GM19372 (cell line): ENCODE measurements around the gene TMEM87B.
"Not testable (repeated sequence)": the region's sequence is repeated elsewhere in the genome, so short reads cannot be mapped to it uniquely, and the experiment has no call there.

ENCODE experiments used
- ATAC-seq: cut with Tn5 transposase; IDR thresholded peaks from one replicate; pipeline ENCODE4 v1.9.1; 2021; ENCODE audit warnings: mild to moderate bottlenecking, low read depth, moderate library complexity; ENCODE audit not compliant: unreplicated experiment

Gene TMEM87B

DNA sequence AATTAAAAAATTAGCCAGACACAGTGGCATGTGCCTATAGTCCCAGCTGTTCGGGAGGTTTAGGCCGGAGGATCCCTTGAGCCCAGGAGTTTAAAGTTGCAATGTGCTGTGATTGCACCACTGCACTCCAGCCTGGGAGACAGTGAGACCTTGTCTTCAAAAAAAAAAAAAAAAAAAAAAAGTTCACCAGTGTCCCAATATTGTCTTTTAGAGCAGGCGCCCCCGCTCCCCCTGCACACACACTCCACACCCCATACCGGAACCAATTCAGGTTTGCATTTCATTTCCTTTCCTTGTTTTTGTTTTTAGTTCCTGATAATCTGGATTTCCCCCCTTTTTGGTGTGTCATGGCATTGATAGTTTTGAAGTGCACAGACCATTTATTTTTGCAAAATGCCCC, 10.4 kb downstream of the TMEM87B start:
- ATAC-seq = no peak

DNA sequence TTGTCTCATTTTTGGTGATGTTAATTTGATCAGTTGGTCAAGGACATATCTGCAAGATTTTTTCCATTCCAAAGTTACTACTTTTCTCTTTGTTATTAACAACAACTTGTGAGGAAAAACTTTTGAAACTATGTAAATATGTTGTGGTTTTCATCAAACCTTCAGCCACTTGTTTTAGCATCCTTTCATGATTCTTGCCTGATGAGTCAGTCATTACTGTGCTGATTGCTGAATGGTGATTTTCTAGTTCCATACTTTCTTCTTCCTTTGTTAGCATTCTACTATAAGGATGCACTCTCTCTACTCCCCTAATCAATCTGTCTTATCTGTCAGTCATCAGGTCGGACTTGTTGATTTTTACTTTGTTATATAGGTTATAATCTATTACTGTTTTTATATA, 10.9 kb downstream of the TMEM87B start:
- no peak for ATAC-seq

DNA sequence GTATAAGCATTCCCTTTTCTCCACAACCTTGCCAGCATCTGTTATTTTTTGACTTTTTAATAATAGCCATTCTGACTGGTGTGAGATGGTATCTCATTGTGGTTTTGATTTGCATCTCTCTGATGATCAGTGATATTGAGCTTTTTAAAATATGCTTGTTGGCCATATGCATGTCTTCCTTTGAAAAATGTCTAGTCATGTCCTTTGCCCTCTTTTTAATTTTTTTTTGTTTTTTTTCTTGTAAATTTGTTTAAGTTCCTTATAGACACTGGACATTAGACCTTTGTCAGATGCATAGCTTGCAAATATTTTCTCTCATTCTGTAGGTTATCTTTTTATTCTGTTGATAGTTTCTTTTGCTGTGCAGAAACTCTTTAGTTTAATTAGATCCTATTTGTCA, 14.7 kb downstream of the TMEM87B start:
- not testable (repeated sequence) for ATAC-seq

DNA sequence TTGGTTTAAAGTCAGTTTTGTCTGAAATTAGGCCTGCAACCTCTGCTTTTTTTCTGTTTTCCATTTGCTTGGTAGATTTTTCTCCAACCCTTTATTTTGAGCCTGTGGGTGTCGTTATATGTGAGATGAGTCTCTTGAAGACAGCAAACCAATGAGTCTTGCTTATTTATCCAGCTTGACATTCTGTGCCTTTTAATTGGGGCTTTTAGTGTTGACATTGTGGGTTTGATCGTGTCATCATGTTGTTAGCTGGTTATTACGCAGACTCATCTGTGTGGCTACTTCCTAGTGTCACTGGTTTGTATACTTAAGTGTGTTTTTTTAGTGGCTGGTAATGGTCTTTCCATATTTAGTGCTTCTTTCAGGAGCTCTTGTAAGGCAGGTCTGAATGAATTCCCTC, 18.8 kb downstream of the TMEM87B start:
- no peak for ATAC-seq

DNA sequence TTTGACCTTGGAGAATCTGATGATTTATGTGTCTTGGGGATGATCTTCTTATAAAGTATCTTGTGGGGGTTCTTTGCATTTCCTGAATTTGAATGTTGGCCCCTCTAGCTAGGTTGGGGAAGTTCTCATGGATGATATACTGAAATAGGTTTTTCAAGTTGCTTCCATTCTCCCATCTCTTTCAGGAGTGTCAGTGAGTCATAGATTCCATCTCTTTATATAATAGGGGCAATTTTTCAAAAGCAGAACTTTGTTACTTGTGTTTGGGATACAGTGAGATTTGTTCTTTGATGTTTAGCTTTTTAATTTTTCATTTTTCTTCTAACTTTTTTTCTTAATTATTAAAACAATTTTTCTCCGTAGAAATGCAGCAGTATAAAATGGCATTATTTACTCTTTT, 19.4 kb downstream of the TMEM87B start:
- ATAC-seq = no peak

DNA sequence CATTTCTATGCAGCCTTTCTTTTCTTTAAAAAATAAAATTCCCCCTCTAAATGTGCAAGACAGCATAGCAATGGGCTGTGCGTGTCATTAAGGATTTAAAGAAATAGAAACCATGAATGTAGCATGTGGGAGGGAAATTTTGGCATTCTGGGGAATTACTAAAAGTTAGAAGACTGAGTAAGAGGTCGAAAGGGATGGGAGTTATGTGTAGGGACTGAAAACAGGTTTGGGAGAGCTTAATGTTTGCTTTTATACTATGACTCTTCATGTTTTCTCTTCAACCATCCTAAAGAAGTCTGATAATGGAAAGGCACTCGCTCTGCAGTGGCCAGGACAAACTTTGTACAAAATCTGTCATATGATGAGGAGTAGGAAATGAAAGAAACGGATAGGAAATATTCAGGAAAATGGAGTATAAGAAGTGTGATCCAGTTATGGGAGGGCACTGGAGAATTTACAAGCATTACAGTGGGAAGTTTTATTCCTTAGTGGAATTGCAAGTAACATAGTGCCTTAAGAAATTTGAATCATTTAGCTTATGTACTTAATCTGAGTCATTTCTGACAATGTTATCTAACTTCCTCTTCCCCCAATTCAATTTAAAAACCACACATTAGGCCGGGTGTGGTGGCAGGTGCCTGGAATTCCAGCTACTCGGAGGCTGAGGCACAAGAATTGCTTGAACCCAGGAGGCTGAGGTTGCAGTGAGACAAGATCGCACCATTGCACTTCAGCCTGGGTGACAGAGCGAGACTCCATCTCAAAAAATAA, 20.6 kb downstream of the TMEM87B start:
- no peak for ATAC-seq

DNA sequence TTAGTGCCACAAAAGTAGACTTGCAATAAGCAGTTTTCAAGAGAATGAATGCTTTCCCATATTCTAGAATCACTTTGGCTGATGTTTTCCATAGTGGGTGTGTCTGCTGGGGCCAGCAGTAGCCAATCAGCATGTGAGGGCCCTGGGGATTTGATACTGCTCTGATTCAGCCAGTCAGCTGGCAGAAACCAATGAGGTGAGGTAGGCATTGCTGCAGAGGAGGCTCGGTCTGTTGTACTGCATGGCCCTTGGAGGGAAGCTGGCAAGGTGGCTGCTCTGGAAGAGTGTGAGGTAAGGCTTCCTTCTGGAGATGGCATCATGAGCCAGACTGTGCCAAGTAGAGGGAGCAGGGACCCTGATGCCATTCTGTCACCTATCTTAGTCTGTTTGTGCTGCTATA, 22.7 kb downstream of the TMEM87B start:
- ATAC-seq = no peak

DNA sequence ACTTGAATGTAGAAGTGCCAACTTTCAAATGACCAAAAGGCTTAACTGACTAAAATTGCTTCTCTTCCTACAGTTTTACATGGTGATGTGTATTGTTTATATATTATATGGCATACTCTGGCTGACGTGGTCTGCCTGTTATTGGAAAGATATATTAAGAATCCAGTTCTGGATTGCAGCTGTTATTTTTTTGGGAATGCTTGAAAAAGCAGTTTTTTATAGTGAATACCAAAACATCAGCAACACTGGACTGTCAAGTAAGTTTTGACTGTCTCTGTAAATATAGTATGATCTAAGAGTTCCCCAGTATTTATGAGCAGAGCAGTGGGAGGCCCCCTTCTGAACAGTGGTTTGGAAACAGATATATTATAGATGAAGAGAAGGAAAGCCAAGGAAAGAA, 26.2 kb downstream of the TMEM87B start:
- no peak for ATAC-seq

DNA sequence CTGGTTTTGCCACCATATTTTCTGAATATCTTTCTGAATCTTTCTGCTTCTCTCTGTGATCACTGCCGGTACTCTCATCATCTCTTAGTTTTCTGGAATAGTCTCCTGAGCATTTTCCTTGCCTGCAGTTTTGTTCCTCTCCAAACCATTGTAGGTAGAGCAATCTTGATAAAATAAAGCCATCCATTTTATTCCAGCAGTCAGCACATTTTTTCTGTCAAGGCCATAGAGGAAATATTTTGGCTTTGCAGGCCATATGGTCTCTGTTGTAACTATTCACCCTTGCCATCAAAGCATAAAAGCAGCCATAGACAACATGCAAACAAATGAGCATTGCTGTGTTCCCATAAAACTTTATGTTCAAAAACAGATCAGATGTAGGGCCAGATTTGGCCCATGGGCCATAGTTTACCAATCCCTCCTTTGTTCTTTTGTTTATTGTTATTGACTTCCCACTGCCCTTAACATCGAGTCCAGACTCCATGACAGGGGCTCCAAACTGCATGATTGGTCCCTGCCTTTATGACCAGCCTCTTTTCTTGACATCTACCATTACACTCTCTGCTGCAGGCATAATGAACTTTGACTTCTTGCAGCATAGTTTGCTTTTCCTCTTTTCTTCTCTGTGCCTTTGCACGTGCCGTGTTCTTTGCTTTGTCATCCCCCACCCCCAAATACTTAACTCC, 29.8 kb downstream of the TMEM87B start:
- ATAC-seq = no peak

DNA sequence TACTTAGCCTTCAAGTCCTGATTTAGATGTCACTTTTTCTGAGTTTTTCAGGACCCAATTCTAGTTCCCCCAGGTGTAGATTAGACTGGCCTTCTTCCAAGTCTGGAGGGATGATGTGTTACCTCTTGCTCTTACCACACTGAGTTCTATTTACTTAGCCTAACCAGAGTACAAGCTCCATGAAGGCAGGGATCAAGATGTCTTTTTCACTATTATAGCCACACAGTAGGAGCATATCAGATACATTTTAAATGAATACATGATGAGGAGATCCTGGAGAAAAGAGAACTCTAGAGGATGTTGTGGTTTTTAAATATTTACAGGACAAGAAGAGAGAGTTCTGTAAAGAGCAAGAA, 30.3 kb downstream of the TMEM87B start:
- ATAC-seq = no peak

DNA sequence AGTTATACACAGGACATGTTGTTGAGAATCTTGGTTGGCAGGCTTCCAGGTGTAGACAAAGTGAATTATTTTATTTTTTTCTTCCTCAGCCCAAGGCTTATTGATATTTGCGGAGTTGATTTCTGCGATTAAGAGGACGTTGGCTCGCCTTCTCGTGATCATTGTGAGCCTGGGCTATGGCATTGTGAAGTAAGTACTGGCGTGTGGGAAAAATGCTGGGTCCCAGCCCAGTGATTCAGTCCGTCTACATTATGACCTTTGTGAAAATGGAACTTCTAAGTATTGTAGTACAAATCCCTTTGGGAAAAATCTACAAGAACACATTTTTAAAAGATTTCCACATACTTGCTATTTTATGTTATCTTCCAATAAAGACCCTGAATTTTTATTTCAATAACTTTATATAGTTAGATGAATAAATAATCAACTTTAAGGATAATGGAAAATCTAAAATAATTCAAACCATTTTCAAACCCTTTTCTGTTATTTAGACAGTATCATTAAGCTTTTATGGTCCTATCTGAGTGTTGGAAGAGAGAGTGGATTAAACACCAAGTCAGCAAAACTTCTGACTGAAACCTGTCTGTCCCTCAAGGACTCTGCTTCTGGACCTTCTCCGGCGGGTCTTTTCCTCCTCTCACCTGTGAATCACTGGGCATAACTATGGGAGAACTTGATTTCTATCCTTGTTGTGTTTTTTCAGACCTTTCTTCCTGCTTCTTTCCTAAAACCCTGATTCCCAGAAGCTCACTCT, 31.0 kb downstream of the TMEM87B start:
- no peak for ATAC-seq

DNA sequence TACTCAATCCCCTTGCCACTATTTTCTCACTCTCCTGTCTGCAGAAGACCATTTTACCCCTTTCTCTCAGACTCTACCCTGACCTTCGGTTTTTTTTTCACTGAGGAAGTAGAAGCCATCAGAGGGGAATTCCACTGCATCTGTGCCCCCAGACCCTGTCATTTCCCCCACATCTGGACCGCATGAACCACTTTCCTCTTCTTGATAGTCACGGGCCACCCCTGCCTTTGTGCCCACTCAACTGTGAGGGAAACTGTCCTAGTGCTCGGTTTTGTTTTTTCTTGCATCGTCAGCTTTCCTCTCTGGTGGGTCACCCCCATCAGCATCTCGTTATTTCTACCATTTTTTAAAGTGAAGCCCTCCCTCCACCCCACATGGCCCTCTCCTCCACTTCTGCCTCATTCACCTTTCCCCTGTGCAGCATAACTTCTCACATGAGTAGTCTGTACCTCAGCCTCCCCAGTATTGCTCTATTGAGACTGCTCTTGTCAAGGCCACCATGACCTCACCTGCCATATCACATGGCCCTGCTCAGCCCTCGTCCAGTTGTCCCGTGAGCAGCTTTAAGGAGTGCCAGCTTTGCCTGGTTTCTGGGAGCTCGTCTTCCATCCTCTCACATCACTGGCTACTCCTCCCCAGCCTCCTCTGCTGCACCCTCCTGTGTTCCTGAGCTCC, 32.4 kb downstream of the TMEM87B start:
- peak; percentile 56 for ATAC-seq

DNA sequence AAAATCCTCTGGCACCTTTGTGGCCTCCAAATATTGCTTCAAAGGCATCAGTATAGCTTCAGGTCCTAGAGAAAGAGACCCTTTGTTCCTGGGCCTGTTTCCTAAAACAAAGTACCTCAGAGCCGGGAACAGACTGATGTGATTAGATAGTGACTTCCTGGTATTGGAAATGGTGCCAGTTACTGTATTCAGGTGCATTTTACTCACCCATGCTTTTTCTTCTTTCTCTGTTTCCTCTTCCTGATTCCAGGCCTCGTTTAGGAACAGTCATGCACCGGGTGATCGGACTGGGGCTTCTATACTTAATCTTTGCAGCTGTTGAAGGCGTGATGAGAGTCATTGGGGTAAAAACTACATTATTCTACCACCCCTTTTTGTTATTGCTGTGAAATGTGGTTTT, 34.3 kb downstream of the TMEM87B start:
- ATAC-seq = no peak

DNA sequence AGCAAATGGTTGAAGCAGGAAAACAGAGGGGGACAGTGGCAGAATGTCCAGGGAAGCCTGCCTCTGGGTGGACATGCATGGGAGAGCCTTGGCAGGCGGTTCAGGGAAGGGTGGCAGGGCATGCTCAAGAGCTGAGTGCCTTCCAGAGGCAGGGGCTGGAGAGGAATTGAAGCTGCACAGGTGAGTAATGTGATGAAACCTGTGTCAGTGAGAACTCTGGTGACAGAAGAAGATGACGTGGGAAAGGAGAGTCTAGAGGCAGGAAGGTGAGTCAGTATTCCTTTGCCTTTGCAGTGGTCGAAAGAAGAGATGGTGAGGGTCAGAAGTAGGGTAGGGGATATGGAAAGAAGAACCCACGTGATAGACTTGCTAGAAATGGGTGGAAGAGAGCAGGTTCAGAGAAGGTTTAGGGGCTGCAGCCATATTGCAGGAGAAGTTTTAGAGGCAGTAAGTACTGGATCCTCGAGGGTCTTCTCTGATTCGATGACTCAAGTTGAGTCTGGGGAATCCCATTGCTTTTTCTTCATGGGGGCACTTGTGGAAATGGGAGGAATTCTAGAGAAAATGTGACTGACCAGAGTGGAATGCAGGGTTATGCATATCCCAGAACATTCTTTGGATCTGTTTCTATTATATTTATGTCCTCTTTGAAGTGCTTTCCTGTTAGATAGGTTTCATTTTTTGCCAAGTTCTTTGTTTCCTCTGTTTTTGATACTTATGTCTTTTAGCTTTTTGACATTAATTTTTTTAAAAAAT, 37.4 kb downstream of the TMEM87B start:
- ATAC-seq = no peak

DNA sequence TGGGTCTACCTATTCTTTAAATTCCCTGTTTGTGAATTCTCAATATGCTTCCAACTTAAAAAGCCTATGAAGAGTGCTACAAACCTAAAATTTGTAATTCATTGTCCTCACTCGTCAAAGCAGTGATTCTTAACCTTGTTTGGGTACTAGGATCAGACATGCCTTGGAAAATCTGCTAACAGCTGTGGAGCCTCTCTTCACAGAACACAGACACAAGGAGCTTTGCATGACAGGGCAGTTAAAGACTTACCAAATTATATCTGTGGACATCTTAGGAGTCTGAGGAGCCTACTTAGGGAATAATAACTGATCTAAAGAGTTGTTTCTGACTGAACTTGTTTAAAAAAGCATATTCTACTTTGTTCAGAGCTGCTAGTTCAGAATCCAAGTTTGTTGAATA, 38.1 kb downstream of the TMEM87B start:
- ATAC-seq = no peak

DNA sequence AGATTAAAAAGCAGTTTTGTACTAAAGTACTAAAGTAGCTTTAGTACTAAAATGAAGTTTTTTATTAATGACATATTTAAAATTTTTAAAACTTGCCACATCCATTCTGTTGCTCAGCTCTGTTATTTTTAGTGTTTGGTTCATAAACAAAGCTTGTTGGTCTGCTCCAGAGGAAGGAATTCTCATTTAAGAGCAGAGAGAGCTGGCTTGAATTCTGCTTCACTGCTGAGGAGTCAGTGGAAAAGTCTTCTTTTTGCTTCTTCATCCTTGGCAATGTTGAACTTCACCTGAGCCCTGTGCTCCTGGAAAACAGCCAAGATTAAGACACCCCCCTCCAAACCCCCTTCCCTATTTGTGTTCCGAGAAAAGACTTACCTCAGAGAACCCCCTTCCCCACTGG, 40.6 kb downstream of the TMEM87B start:
- no peak for ATAC-seq

DNA sequence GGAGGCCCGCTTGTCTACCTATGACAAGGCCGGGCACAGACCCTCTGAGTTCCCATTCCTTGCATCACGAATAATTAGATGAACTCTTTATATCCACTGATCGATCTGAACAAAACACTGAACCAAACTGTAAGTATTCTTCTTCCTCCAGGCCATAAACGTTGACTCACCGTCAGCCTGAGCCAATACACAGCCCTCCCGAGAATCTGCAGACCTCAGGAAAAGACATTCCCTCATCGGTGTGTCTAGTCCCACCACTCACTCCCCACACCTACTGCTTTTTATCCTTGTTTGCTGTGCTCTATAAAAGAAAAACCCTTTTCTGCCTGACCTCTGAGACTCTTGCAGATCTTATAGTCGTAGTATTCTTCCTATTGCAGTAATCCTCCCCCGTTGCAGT, 41.0 kb downstream of the TMEM87B start:
- ATAC-seq = no peak

DNA sequence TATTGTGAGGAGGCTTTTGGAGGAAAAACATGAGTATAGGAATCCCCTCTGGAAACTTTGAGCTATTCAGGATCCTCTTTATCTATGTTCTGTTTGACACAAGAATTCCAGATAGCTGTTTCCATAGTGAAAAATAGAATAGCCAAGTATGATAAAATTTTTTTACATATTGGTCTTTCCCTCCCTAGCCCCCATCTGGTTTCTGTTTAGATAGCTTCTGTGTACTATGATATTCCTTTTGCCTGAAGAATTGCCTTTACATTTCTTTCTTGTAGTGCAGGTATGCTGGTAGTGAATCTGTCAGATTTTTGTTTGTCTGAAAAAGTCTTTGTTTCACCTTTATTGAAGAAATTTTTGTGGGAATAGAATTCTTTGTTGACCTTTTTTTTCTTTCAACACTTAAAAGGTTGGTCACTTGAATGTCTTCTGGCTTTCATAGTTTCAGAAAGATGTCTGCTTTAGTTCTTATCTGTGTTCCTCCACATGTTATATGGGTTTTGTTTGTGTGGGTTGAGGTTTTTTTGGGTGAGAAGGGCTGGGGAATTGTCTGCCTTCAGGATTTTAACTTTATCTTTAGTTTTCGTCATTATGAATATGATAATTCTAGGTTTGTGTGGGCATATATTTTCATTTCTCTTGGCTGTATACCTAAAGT, 53.2 kb downstream of the TMEM87B start:
- ATAC-seq = no peak

DNA sequence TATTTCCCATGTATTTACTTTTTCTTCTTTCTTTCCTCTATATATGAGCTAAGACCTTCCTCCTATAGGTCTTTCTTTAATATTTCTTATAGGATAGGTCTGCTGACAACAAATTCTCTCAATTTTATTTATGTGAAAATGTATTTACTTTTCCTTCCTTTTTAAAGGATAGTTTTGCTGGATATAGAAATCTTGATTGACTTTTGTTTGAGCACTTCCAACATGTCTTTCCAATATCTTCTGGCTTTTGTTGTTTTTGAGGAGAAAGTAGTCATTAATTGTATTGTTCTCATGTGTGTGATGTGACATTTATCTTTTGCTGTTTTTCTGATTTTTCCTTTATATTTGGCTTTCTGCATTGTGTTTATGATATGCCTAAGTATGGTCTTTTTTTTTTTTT, 54.2 kb downstream of the TMEM87B start:
- no peak for ATAC-seq

DNA sequence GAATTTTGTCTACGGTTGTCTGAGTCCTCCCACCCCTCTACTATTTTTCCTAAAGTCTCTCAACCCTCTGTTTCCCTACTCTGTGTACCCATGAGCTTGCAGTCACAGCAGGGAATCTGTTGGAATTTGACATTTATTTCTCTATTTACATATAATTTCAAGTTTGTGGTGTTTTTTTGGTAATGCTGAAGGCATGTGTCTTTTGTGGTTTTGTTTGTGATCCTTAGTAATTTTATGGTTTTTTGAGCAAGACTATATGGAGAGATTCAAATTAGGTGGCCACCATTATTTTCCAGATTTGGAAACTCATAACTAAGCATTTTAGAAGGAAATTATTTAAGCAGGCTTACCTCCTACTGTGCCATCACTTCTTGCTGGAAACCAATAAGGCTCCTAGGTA, 55.9 kb downstream of the TMEM87B start:
- ATAC-seq = no peak
